Esophagus muscularis mucosa (tissue), 4 donors: ENCODE results near the gene FASTKD2. TPM values are rescaled to one million over a fixed set of nuclear protein-coding genes. Genes with fewer than 3 reads are reported as not detected.
A peak's percentile ranks its signal among the peaks of the same experiment; 100 is the strongest.

Experiments
- DNase-seq: peaks from one replicate; pipeline ENCODE4 v3.0.0-alpha.2; 2017; ENCODE audit errors: extremely low spot score
- H3K27ac ChIP-seq, 4 donors: fragments of 200-600 bp; sonication (generic); replicated peaks in 1 of 4; 1 replicate in 3 of 4; 2 replicates in 1 of 4; pipeline ENCODE4 v1.5.1; 2016 to 2019; ENCODE audit warnings: mild to moderate bottlenecking in 1 of 4
- H3K27me3 ChIP-seq, 4 donors: fragments of 200-600 bp; sonication (generic); one replicate each; pipeline versions ENCODE4 v1.5.1 to v1.6.0; 2016 to 2019
- H3K36me3 ChIP-seq, 4 donors: fragments of 200-600 bp; sonication (generic); one replicate each; pipeline ENCODE4 v1.5.1; 2016 to 2019
- H3K4me1 ChIP-seq, 4 donors: fragments of 200-600 bp; sonication (generic); one replicate each; pipeline ENCODE4 v1.5.1; 2016 to 2019
- H3K4me3 ChIP-seq, 4 donors: fragments of 200-600 bp; sonication (generic); 1 replicate in 2 of 4; 2 replicates in 2 of 4; pipeline ENCODE4 v1.5.1; 2016 to 2019; ENCODE audit warnings: mild to moderate bottlenecking in 4 of 4, moderate library complexity in 1 of 4
- H3K9me3 ChIP-seq, 4 donors: fragments of 200-600 bp; sonication (generic); 1 replicate in 3 of 4; 2 replicates in 1 of 4; pipeline ENCODE4 v1.5.1; 2016 to 2019
- CTCF ChIP-seq, 3 experiments: fragments of 200-600 bp in 2 of 3; fragments of 450-650 bp in 1 of 3; sonication (generic) in 2 of 3; IDR thresholded peaks; one replicate each; pipeline ENCODE4 v1.5.1; 2017 to 2019; ENCODE audit warnings: antibody characterized with exemption in 3 of 3, mild to moderate bottlenecking in 2 of 3, moderate library complexity in 1 of 3
- EP300 ChIP-seq: sonication (generic); formaldehyde crosslinking; IDR thresholded peaks from one replicate; pipeline ENCODE4 v1.6.1; 2017; ENCODE audit warnings: antibody characterized with exemption
- POLR2A ChIP-seq: fragments of 450-650 bp; IDR thresholded peaks from one replicate; pipeline ENCODE4 v1.6.1; 2017; ENCODE audit warnings: antibody characterized with exemption, moderate library complexity, mild to moderate bottlenecking, low read depth
- POLR2AphosphoS5 ChIP-seq, 2 donors: sonication (generic); formaldehyde crosslinking; IDR thresholded peaks; one replicate each; pipeline ENCODE4 v1.6.1; 2017; ENCODE audit warnings: antibody characterized with exemption in 2 of 2
- WGBS: methylation state at CpG from one replicate; pipeline ENCODE4 v1.1.5; 2018; 5-methylcytosine and 5-hydroxymethylcytosine counted together
- intact Hi-C: fragments of 100-400 bp; cut with DNase I; formaldehyde crosslinking; loops from one replicate; pipeline ENCODE4 v1.15.1; 2023
- total RNA-seq, 4 donors: library from RNA; depleted of rRNA; stranded (reverse); fragments of >200 nt; gene quantifications; one replicate each; pipeline versions ENCODE4 v1.1.0 to v1.2.1, GENCODE V29; 2016

The FASTKD2 gene
- total RNA-seq, 4 donors from 2014 or later: 22.5 to 31.3 (median 25.2) TPM

GRCh38 chr2:206798000-206798399 lies 32.6 kb downstream of the FASTKD2 start:
- Histone ChIP-seq H3K27me3 (no peaks in the 10 kb centered on the region), H3K4me1 (peaks cover 7 to 19% (median 14%) of the 10 kb centered on the region in 4 donors), H3K36me3 (peaks cover 7 to 37% (median 11%) of the 10 kb centered on the region in 4 donors), H3K27ac (no peak overlapping the region), H3K9me3 (no peaks in the 10 kb centered on the region), H3K4me3 (no peak overlapping the region)
- TF ChIP-seq POLR2AphosphoS5 (IDR thresholded peaks at IDR 0.05) (no peak), POLR2A (no peak), CTCF (IDR thresholded peaks at IDR 0.05) (no peak), EP300 (no peak)
- WGBS: 75% methylated on average over 5 of the region's 5 CpGs
- intact Hi-C loops: no loop called here
- DNase-seq: no peak

- intact Hi-C loops: no loop called here
- no peak for DNase-seq
These were observed 33.7 kb downstream of the FASTKD2 start for GRCh38 chr2:206799083-206799482.

GRCh38 chr2:206800506-206801417 lies 35.4 kb downstream of the FASTKD2 start:
- Histone ChIP-seq H3K27me3 (no peaks in the 10 kb centered on the region), H3K4me3 (no peak overlapping the region), H3K4me1 (peaks cover 7 to 19% (median 14%) of the 10 kb centered on the region in 4 donors), H3K27ac (peak overlapping the region in 2 of 4 donors; percentile 37 to 38), H3K9me3 (no peaks in the 10 kb centered on the region), H3K36me3 (peaks cover 0 to 10% (median under 1%) of the 10 kb centered on the region in 4 donors)
- 24% methylated on average over 10 of the region's 12 CpGs for WGBS
- intact Hi-C loops: loop anchor here (2.0 to 5.0 kb wide), 2 partner anchors 177 to 674 kb away; no protein-coding TSS in a partner anchor
- no peak for TF ChIP-seq POLR2A
- TF ChIP-seq EP300: no peak
- TF ChIP-seq CTCF (IDR thresholded peaks at IDR 0.05): peak; percentile 70 to 78 (median 75)
- TF ChIP-seq POLR2AphosphoS5 (IDR thresholded peaks at IDR 0.05): peak; percentile 21 to 60
- DNase-seq: no peak

More at GRCh38 chr2:206799083-206799482, 33.7 kb downstream of the FASTKD2 start:
- Histone ChIP-seq H3K4me1 (peaks cover 7 to 19% (median 14%) of the 10 kb centered on the region in 4 donors), H3K27me3 (no peaks in the 10 kb centered on the region), H3K4me3 (no peak overlapping the region), H3K36me3 (peaks cover 7 to 27% (median 9%) of the 10 kb centered on the region in 4 donors), H3K9me3 (no peaks in the 10 kb centered on the region), H3K27ac (no peak overlapping the region)
- TF ChIP-seq POLR2A (no peak), EP300 (no peak), CTCF (IDR thresholded peaks at IDR 0.05) (no peak), POLR2AphosphoS5 (IDR thresholded peaks at IDR 0.05) (no peak)
- 93% methylated on average over 3 of the region's 3 CpGs for WGBS

GRCh38 chr2:206801418-206802189 lies 36.2 kb downstream of the FASTKD2 start:
- DNase-seq: no peak
- no peak overlapping the region for H3K4me3 ChIP-seq
- no peaks in the 10 kb centered on the region for H3K9me3 ChIP-seq
- H3K36me3 ChIP-seq: peaks cover 0 to 1% (median 0%) of the 10 kb centered on the region in 4 donors
- 68% methylated on average over 9 of the region's 9 CpGs for WGBS
- no peaks in the 10 kb centered on the region for H3K27me3 ChIP-seq
- intact Hi-C loops: loop anchor here (2.0 to 5.0 kb wide), 2 partner anchors 176 to 673 kb away; no protein-coding TSS in a partner anchor
- H3K4me1 ChIP-seq: peaks cover 7 to 19% (median 14%) of the 10 kb centered on the region in 4 donors
- no peak overlapping the region for H3K27ac ChIP-seq
- TF ChIP-seq EP300: no peak
- no peak for TF ChIP-seq POLR2AphosphoS5 (IDR thresholded peaks at IDR 0.05)
- TF ChIP-seq CTCF (IDR thresholded peaks at IDR 0.05): no peak
- no peak for TF ChIP-seq POLR2A
